Measurements from ENCODE around the gene SIN3A. TPM values are rescaled to one million over a fixed set of nuclear protein-coding genes. Genes with fewer than 3 reads are reported as not detected.

SIN3A gene
- total RNA-seq, 4 donors from 2014 or later: 31.5 to 53.6 (median 35.2) TPM

DNA sequence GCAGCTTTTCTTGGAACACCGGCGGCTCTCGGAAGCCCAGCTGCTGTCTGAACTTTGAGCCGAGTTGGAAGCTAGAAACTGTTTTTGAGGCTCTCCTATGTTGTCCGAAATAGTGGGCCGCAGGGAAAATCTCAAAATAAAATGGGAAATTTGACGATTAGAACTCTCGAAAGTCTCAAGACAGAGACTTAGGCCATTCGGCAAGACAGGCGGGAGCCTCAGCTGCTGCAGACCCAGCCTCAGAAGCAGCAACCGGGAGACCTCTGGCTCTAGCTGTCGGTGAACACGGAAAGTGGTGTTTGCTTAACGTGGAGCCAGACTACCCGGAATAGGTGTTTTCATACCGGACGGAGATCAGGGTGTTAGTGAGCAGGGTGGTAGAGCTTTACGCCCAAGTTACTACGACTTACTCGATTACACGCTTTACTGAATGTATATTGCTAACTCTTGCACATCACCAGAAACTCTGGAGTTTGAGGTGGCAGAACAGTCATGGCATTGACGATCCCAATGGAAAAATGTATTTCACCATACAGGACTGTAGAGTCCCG, 82.7 kb downstream of the SIN3A start:
- Histone ChIP-seq H3K27me3 (no peaks in the 10 kb centered on the region), H3K4me1 (peaks cover 0 to 20% (median 6%) of the 10 kb centered on the region in 4 donors), H3K9me3 (no peaks in the 10 kb centered on the region), H3K4me3 (peak overlapping the region; percentile 66 to 97 (median 88)), H3K36me3 (peaks cover 0 to 60% (median 0%) of the 10 kb centered on the region in 3 donors), H3K27ac (peak overlapping the region; percentile 95 to 100 (median 98))
- DNase-seq: no peak
- no peak for TF ChIP-seq POLR2A (IDR thresholded peaks at IDR 0.05)
- TF ChIP-seq, protein P1, sequence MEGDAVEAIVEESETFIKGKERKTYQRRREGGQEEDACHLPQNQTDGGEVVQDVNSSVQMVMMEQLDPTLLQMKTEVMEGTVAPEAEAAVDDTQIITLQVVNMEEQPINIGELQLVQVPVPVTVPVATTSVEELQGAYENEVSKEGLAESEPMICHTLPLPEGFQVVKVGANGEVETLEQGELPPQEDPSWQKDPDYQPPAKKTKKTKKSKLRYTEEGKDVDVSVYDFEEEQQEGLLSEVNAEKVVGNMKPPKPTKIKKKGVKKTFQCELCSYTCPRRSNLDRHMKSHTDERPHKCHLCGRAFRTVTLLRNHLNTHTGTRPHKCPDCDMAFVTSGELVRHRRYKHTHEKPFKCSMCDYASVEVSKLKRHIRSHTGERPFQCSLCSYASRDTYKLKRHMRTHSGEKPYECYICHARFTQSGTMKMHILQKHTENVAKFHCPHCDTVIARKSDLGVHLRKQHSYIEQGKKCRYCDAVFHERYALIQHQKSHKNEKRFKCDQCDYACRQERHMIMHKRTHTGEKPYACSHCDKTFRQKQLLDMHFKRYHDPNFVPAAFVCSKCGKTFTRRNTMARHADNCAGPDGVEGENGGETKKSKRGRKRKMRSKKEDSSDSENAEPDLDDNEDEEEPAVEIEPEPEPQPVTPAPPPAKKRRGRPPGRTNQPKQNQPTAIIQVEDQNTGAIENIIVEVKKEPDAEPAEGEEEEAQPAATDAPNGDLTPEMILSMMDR (IDR thresholded peaks at IDR 0.05): peak in 1 of 6 experiments; percentile 24

DNA sequence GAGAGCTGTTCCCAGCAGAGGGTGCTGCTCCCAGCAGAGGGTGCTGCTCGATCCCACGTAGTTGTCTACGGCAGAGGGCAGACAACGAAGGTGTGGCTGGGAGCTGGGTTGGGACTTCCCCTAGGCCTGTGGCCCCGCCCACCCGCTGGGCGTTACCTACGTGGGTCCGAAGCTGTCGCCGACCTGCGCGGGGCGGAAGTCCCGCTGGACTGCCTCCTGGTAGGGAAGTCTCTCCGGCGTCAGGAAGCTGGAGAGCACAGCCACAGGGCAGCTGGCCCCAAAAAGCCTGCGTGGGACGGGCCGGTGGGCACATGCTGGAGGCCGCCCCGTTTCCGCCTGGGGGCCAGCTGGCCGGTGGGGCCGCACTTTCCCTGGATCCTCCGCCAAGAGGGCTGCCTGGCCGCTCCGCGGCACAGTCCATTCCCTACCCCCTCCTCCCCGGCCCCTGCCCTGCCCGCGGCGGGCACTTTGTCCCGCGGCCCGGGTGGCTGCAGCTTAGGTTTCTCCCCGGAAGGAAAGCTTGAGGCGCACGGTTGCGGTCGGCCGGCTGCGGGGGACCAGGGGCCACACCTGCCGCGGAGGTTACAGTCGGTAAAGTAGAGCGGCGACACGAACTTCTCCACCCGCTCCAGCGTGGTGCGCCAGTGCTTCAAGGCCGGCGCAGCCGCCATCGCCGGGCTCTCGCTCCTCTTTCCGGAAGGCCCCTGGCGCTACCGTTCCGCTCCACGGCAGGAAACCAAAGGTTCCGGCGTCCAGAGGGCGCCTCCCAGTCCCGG, 83.4 kb downstream of the SIN3A start, which contains the start of gene MAN2C1:
Gene MAN2C1, minus strand, starts transcription at position 695 of the 776 bp plus-strand sequence. Its CDS starts 24 bp downstream, at position 671.
- Histone ChIP-seq H3K36me3 (peaks cover 0 to 59% (median 0%) of the 10 kb centered on the region in 3 donors), H3K27ac (peak within 1 kb of the TSS; percentile 95 to 100 (median 98)), H3K4me3 (peak within 1 kb of the TSS; percentile 66 to 97 (median 88)), H3K9me3 (no peaks in the 10 kb centered on the region), H3K27me3 (no peaks in the 10 kb centered on the region), H3K4me1 (peaks cover 0 to 20% (median 6%) of the 10 kb centered on the region in 4 donors)
- TF ChIP-seq POLR2A (IDR thresholded peaks at IDR 0.05): peak; percentile 93 to 96
- TF ChIP-seq, protein P1 (IDR thresholded peaks at IDR 0.05): peak; percentile 61 to 91 (median 75)
- peak; percentile 98 to 99 (median 98) for DNase-seq

DNA sequence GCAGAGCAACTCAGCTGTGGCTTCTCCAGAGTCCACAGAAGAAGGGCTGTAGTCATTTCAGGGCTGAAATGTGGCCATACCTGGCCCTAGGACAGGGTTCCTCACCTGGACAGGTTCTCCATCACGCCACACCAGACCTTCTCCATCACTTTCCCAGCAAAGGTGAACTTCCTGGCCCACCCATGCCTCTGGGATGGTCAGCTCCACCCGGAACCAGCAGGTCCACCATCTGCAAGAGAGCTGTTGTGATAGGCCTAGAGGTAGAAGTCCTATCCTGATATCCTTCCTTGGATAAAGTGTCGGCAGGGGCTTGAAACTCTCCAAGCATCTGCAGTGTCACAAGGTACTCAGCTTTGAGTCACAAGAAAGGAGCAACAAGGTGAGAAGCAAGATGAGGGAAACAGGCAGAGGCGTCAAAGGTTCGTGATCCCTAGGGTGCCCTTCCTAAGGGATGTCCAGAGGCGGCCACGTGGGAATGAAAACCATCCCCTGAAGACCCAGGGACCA, 84.0 kb downstream of the SIN3A start:
- Histone ChIP-seq H3K27me3 (no peaks in the 10 kb centered on the region), H3K9me3 (no peaks in the 10 kb centered on the region), H3K4me3 (peak overlapping the region; percentile 66 to 97 (median 88)), H3K27ac (peak overlapping the region; percentile 95 to 100 (median 98)), H3K36me3 (peaks cover 0 to 61% (median 0%) of the 10 kb centered on the region in 3 donors), H3K4me1 (peaks cover 0 to 20% (median 6%) of the 10 kb centered on the region in 4 donors)
- TF ChIP-seq, protein P1 (IDR thresholded peaks at IDR 0.05): no peak
- TF ChIP-seq POLR2A (IDR thresholded peaks at IDR 0.05): no peak
- no peak for DNase-seq

DNA sequence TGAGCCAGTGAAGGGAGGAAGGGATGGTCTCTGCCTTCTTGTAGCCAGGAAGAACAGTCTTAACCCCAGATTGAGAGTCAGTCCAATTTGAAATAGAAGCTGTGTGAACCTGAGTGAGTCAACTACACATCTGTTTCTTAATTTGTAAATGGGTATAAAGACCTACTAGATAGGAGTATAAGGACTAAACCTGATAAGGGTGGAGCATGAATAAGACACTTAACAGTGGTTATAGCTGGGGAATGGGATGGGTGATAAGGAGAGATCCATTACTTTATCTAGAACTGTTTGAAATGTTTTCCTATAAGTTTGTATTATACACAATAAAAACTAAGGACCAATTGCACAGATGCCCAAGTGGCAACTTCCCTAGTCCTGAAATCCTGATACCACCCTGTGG, 84.5 kb downstream of the SIN3A start:
- peak overlapping the region in 1 of 4 donors; percentile 100 for H3K27ac ChIP-seq
- H3K27me3 ChIP-seq: no peaks in the 10 kb centered on the region

DNA sequence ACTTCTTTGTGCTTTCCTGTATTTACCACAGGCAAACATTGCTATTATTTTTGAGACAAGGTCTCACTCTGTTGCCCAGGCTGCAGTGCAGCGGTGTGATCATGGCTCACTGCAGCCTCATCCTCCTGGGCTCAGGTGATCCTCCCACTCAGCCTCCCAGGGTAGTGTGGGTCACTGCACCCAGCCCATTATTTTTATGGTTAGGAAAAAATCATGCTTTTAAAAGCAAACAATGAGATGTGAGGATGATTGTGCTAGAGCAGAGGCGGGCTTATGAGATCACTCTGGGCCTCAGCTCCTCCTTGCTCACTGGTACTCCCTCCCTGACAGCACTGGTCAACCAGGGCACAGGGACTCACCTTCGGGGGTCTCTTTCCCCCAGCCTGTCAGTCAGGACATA, 85.3 kb downstream of the SIN3A start:
- Histone ChIP-seq H3K4me1 (peaks cover 0 to 20% (median 6%) of the 10 kb centered on the region in 4 donors), H3K9me3 (no peaks in the 10 kb centered on the region), H3K36me3 (peaks cover 0 to 61% (median 0%) of the 10 kb centered on the region in 3 donors), H3K27ac (no peak overlapping the region), H3K27me3 (no peaks in the 10 kb centered on the region), H3K4me3 (no peak overlapping the region)
- DNase-seq: no peak
- no peak for TF ChIP-seq POLR2A (IDR thresholded peaks at IDR 0.05)
- TF ChIP-seq, protein P1 (IDR thresholded peaks at IDR 0.05): no peak

More for the DNA sequence above, 84.5 kb downstream of the SIN3A start:
- H3K4me3 ChIP-seq: no peak overlapping the region
- TF ChIP-seq, protein P1 (IDR thresholded peaks at IDR 0.05): no peak
- TF ChIP-seq POLR2A (IDR thresholded peaks at IDR 0.05): no peak
- H3K36me3 ChIP-seq: peaks cover 0 to 61% (median 0%) of the 10 kb centered on the region in 3 donors
- no peaks in the 10 kb centered on the region for H3K9me3 ChIP-seq
- DNase-seq: no peak
- peaks cover 0 to 20% (median 6%) of the 10 kb centered on the region in 4 donors for H3K4me1 ChIP-seq

Measured in Peyer's patch (tissue), 4 donors.